Thoracic aorta (tissue), 2 donors: ENCODE data around the gene RANBP3. TPM values are rescaled to one million over a fixed set of nuclear protein-coding genes. Genes with fewer than 3 reads are reported as not detected.

Experiments used
- ATAC-seq: fragments of 150-250 bp; one replicate; pipeline ENCODE4 v1.8.0; 2017; ENCODE audit warnings: low read depth; ENCODE audit not compliant: insufficient number of reproducible peaks, low FRiP score
- DNase-seq: peaks from one replicate; pipeline ENCODE4 v3.0.0-alpha.2; 2020; ENCODE audit warnings: low spot score
- H3K27ac ChIP-seq, 2 donors: fragments of 200-600 bp; sonication (generic); 1 replicate in 1 of 2; 2 replicates in 1 of 2; pipeline ENCODE4 v1.5.1; 2016; ENCODE audit warnings: mild to moderate bottlenecking in 2 of 2, moderate library complexity in 2 of 2
- H3K27me3 ChIP-seq: fragments of 200-600 bp; sonication (generic); replicated peaks from 2 replicates; pipeline ENCODE4 v1.6.0; 2016; ENCODE audit warnings: mild to moderate bottlenecking; ENCODE audit not compliant: insufficient read depth
- H3K36me3 ChIP-seq: fragments of 200-600 bp; sonication (generic); one replicate; pipeline ENCODE4 v1.5.1; 2016
- H3K4me1 ChIP-seq, 2 donors: fragments of 200-600 bp; sonication (generic); 1 replicate in 1 of 2; 2 replicates in 1 of 2; pipeline versions ENCODE4 v1.5.1 to v1.6.0; 2016; ENCODE audit warnings: low read depth in 2 of 2, mild to moderate bottlenecking in 1 of 2; ENCODE audit not compliant: control insufficient read depth in 1 of 2
- H3K4me3 ChIP-seq: fragments of 200-600 bp; sonication (generic); 2 replicates; pipeline ENCODE4 v1.5.1; 2016; ENCODE audit warnings: mild to moderate bottlenecking
- H3K9me3 ChIP-seq: fragments of 200-600 bp; sonication (generic); 2 replicates; pipeline ENCODE4 v1.5.1; 2016
- CTCF ChIP-seq: fragments of 200-600 bp; sonication (generic); IDR thresholded peaks from one replicate; pipeline ENCODE4 v1.5.1; 2019; ENCODE audit warnings: antibody characterized with exemption
- total RNA-seq, 2 donors: library from RNA; depleted of rRNA; stranded (reverse); fragments of >200 nt; gene quantifications; one replicate each; pipeline versions ENCODE4 v1.1.0 to v1.2.3, GENCODE V29; 2016

Gene RANBP3
- total RNA-seq, 2 donors from 2014 or later: 51.4 to 101 TPM

DNA sequence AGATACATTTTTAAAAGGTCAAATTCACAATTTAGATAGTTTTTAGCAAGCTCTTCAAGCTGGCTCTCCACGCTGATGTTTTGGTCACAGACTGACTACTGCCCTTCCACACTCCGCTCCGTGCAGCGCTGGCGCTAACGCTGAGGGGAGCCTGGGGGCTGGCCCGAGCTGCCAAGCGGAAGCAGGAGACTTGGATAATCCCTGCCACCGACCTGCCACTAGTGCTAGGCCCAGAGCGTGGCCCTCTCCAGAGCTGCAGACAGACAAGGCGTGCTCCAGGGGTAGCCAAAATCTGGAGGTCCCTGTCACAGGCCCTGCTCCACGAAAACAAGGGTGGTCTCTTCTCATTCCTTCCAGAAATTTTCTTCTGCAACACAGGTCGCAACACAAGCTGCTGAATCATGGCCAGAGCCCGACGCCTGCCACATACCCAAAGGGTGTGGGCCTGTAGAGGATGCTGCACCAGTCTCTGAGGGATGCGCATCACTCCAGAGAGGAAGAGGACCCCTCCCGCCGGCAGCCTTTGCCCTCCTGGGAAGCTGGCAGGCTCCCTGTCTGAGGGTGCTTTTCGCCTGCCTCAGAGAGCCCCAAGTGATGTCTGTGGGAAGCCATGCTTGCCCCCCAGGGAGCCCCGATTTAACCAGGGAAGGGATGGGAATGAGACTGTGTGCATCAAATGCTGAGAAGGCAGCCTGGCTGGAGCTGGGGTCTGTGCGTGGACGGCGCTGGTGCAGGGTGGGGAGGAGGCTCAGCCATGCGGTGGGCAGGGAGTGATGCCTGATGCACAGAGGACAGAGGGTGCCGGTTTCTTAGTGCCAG lies 42.3 kb downstream of the RANBP3 start:
- DNase-seq (no peak), ATAC-seq (no peak)
- Histone ChIP-seq H3K36me3 (peaks cover 30% of the 10 kb centered on the region), H3K4me3 (no peak overlapping the region), H3K9me3 (no peaks in the 10 kb centered on the region), H3K27ac (peak overlapping the region in 1 of 2 donors; percentile 15), H3K27me3 (no peaks in the 10 kb centered on the region), H3K4me1 (peaks cover 4 to 19% of the 10 kb centered on the region in 2 donors)
- no peak for TF ChIP-seq CTCF

- ATAC-seq: no peak
- no peak for DNase-seq
- H3K27ac ChIP-seq: peak overlapping the region; percentile 15 to 25
Observed at GRCh38 chr19:5934774-5935472, 43.0 kb downstream of the RANBP3 start.

DNA sequence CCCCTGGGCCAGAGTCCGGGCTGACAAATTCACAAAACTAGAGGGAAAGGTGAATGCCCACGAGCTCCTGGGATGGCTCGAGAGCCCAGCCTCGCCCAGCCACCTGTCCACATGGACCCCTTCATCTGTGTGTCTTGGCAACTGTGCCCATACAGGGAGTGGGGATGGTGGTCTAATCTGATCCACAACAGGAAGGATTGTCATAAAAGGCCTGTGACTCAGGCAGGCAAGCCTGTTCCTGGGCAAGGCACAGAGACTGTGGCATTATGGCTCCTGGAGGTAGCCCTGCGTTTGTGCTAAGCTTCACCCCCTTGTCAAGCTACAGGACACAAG lies 43.9 kb downstream of the RANBP3 start:
- H3K9me3 ChIP-seq: no peaks in the 10 kb centered on the region
- ATAC-seq (no peak), DNase-seq (no peak)
- peak overlapping the region in 1 of 2 donors; percentile 25 for H3K27ac ChIP-seq
- peaks cover 4 to 19% of the 10 kb centered on the region in 2 donors for H3K4me1 ChIP-seq
- no peak overlapping the region for H3K4me3 ChIP-seq
- TF ChIP-seq CTCF: no peak
- peaks cover 28% of the 10 kb centered on the region for H3K36me3 ChIP-seq
- H3K27me3 ChIP-seq: no peaks in the 10 kb centered on the region

More at GRCh38 chr19:5934774-5935472, 43.0 kb downstream of the RANBP3 start:
- Histone ChIP-seq H3K36me3 (peaks cover 30% of the 10 kb centered on the region), H3K27me3 (no peaks in the 10 kb centered on the region), H3K4me3 (no peak overlapping the region), H3K9me3 (no peaks in the 10 kb centered on the region), H3K4me1 (peaks cover 4 to 19% of the 10 kb centered on the region in 2 donors)
- no peak for TF ChIP-seq CTCF

DNA sequence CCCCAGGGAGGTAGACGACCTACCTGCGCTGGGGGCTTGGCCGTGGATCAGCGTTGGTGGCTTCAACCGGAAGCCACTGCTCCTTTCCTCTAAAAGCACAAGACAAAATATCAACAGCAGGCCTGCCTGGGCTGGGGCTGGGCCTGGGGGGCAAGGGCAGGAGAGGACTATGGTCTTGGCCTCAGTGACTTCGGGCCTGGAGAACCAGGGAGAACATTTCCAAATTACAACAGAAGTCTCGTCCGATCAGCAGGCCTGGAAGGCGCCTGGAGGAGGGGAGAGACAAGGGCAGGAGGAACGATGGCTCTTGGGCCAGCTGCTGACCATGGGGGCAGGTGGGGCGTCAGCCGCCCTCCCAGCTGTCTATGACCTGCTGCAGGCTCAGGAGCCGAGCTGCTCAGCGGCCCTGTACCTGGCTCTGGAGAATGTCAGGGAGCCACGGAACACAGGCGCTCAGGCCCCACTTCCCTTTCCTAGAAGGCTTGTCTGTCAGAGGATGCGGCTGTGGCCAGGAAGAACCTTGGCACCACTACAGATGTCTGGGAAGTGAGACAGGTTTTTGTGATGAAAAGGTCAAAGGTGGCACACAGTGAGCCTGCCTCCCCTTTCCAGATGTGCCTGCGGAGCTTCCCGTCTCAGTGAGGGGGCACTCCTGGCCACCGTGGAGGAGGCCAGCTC lies 44.4 kb downstream of the RANBP3 start:
- H3K27ac ChIP-seq: no peak overlapping the region
- no peaks in the 10 kb centered on the region for H3K9me3 ChIP-seq
- no peak for ATAC-seq
- H3K27me3 ChIP-seq: no peaks in the 10 kb centered on the region
- DNase-seq: no peak
- no peak for TF ChIP-seq CTCF
- peaks cover 4 to 19% of the 10 kb centered on the region in 2 donors for H3K4me1 ChIP-seq
- H3K4me3 ChIP-seq: no peak overlapping the region
- peaks cover 29% of the 10 kb centered on the region for H3K36me3 ChIP-seq
